Sigmoid colon (tissue), 7 donors: ENCODE results near the gene WDR1. TPM values are rescaled to one million over a fixed set of nuclear protein-coding genes. Genes with fewer than 3 reads are reported as not detected.

ENCODE experiments used
- DNase-seq: peaks from one replicate; pipeline ENCODE4 v3.0.0-alpha.2; 2019
- H3K27ac ChIP-seq, 4 donors: fragments of 200-600 bp; sonication (generic); one replicate each; pipeline ENCODE4 v1.5.1; 2016 to 2019; ENCODE audit warnings: mild to moderate bottlenecking in 1 of 4
- H3K27me3 ChIP-seq, 3 donors: fragments of 200-600 bp; sonication (generic); one replicate each; pipeline ENCODE4 v1.5.1; 2019; ENCODE audit warnings: mild to moderate bottlenecking in 1 of 3
- H3K36me3 ChIP-seq, 4 donors: fragments of 200-600 bp; sonication (generic); one replicate each; pipeline ENCODE4 v1.5.1; 2016 to 2019
- H3K4me1 ChIP-seq, 4 donors: fragments of 200-600 bp; sonication (generic); one replicate each; pipeline ENCODE4 v1.5.1; 2017 to 2019
- H3K4me3 ChIP-seq, 4 donors: fragments of 200-600 bp; sonication (generic); one replicate each; pipeline ENCODE4 v1.5.1; 2017 to 2019; ENCODE audit warnings: mild to moderate bottlenecking in 2 of 4, moderate library complexity in 1 of 4
- H3K9me3 ChIP-seq, 4 donors: fragments of 200-600 bp in 3 of 4; sonication (generic) in 3 of 4; one replicate each; pipeline versions ENCODE4 v1.5.1 to v1.6.1; 2013 to 2019
- CTCF ChIP-seq, 4 experiments: fragments of 450-650 bp in 3 of 4; fragments of 200-600 bp in 1 of 4; IDR thresholded peaks; one replicate each; pipeline ENCODE4 v1.5.1; 2016 to 2019; ENCODE audit warnings: antibody characterized with exemption in 4 of 4, mild to moderate bottlenecking in 3 of 4, moderate library complexity in 2 of 4
- EP300 ChIP-seq, 4 donors: sonication (generic); formaldehyde crosslinking; IDR thresholded peaks; one replicate each; pipeline ENCODE4 v1.6.1; 2017; ENCODE audit warnings: antibody characterized with exemption in 4 of 4
- POLR2A ChIP-seq, 2 donors: fragments of 450-650 bp; IDR thresholded peaks; one replicate each; pipeline ENCODE4 v1.6.1; 2016; ENCODE audit warnings: antibody characterized with exemption in 2 of 2, mild to moderate bottlenecking in 2 of 2, moderate library complexity in 2 of 2
- POLR2AphosphoS5 ChIP-seq, 4 donors: sonication (generic); formaldehyde crosslinking; IDR thresholded peaks; one replicate each; pipeline ENCODE4 v1.6.1; 2017; ENCODE audit warnings: antibody characterized with exemption in 4 of 4
- WGBS, 2 donors: extraction: QIAGEN DNeasy Blood & Tissue Kit; methylation state at CpG; one replicate each; pipeline ENCODE4 v1.1.7; 2013; 5-methylcytosine and 5-hydroxymethylcytosine counted together
- intact Hi-C: fragments of 100-400 bp; cut with DNase I; formaldehyde crosslinking; loops from one replicate; pipeline ENCODE4 v1.15.1; 2023
- polyA plus RNA-seq, 3 donors: library from polyadenylated mRNA; stranded (reverse); fragments of 200-250 nt; gene quantifications; one replicate each; pipeline ENCODE4 v1.2.3, GENCODE V29; 2013
- total RNA-seq, 4 donors: library from RNA; depleted of rRNA; stranded (reverse); fragments of >200 nt; gene quantifications; one replicate each; pipeline ENCODE4 v1.1.0, GENCODE V29; 2016
- donor health status: healthy with polysubstance abuse.
- donor health status: Bipolar disorder and iron deficiency.
- donor health status: healthy.

Gene WDR1
- total and polyA plus RNA-seq, 7 donors: 171 to 267 (median 240) TPM

- no peaks in the 10 kb centered on the region for H3K9me3 ChIP-seq
- 80 to 91% methylated on average over 11 of the region's 11 CpGs for WGBS, 2 donors
- no peak overlapping the region for H3K4me3 ChIP-seq
- intact Hi-C loops: no loop called here
- H3K4me1 ChIP-seq: no peaks in the 10 kb centered on the region
- no peaks in the 10 kb centered on the region for H3K36me3 ChIP-seq
- no peak for DNase-seq
- no peak overlapping the region for H3K27ac ChIP-seq
- TF ChIP-seq POLR2A (IDR thresholded peaks at IDR 0.05): no peak
- no peak for TF ChIP-seq EP300 (IDR thresholded peaks at IDR 0.05)
- no peak for TF ChIP-seq POLR2AphosphoS5 (IDR thresholded peaks at IDR 0.05)
- TF ChIP-seq CTCF (IDR thresholded peaks at IDR 0.05): no peak
- no peaks in the 10 kb centered on the region for H3K27me3 ChIP-seq
Observed at GRCh38 chr4:10051517-10052135, 65.0 kb downstream of the WDR1 start.

- DNase-seq: no peak
- no peaks in the 10 kb centered on the region for H3K36me3 ChIP-seq
- no peaks in the 10 kb centered on the region for H3K9me3 ChIP-seq
- no peaks in the 10 kb centered on the region for H3K4me1 ChIP-seq
- 87 to 88% methylated on average over 5 of the region's 5 CpGs for WGBS, 2 donors
- intact Hi-C loops: no loop called here
- TF ChIP-seq EP300 (IDR thresholded peaks at IDR 0.05) (no peak), CTCF (IDR thresholded peaks at IDR 0.05) (no peak), POLR2A (IDR thresholded peaks at IDR 0.05) (no peak), POLR2AphosphoS5 (IDR thresholded peaks at IDR 0.05) (no peak)
- H3K27me3 ChIP-seq: no peaks in the 10 kb centered on the region
- no peak overlapping the region for H3K4me3 ChIP-seq
- no peak overlapping the region for H3K27ac ChIP-seq
Observed at GRCh38 chr4:10050721-10051120, 65.9 kb downstream of the WDR1 start.

- no peak overlapping the region for H3K4me3 ChIP-seq
- H3K9me3 ChIP-seq: no peaks in the 10 kb centered on the region
- H3K4me1 ChIP-seq: no peaks in the 10 kb centered on the region
- H3K36me3 ChIP-seq: no peaks in the 10 kb centered on the region
- no peak overlapping the region for H3K27ac ChIP-seq
- WGBS, 2 donors: 87 to 95% methylated on average over 3 of the region's 3 CpGs
- intact Hi-C loops: no loop called here
- DNase-seq: no peak
- TF ChIP-seq POLR2AphosphoS5 (IDR thresholded peaks at IDR 0.05) (no peak), CTCF (IDR thresholded peaks at IDR 0.05) (no peak), EP300 (IDR thresholded peaks at IDR 0.05) (no peak), POLR2A (IDR thresholded peaks at IDR 0.05) (no peak)
- no peaks in the 10 kb centered on the region for H3K27me3 ChIP-seq
Observed at GRCh38 chr4:10050261-10050661, 66.3 kb downstream of the WDR1 start.

GRCh38 chr4:10048941-10049697 is 67.5 kb downstream of the WDR1 start:
- intact Hi-C loops: no loop called here

More at GRCh38 chr4:10048941-10049697, 67.5 kb downstream of the WDR1 start:
- Histone ChIP-seq H3K4me3 (no peak overlapping the region), H3K4me1 (no peaks in the 10 kb centered on the region), H3K9me3 (no peaks in the 10 kb centered on the region), H3K27me3 (no peaks in the 10 kb centered on the region), H3K27ac (no peak overlapping the region), H3K36me3 (no peaks in the 10 kb centered on the region)
- TF ChIP-seq CTCF (IDR thresholded peaks at IDR 0.05) (no peak), POLR2A (IDR thresholded peaks at IDR 0.05) (no peak), EP300 (IDR thresholded peaks at IDR 0.05) (no peak), POLR2AphosphoS5 (IDR thresholded peaks at IDR 0.05) (no peak)
- WGBS, 2 donors: 64 to 69% methylated on average over 4 of the region's 4 CpGs
- DNase-seq: no peak
